Neuron (in vitro differentiated cells): ENCODE results near the gene PSTPIP2.

Experiments
- H2AFZ ChIP-seq: one replicate; pipeline ENCODE4 v1.6.1; 2013; ENCODE audit warnings: low read depth, mild to moderate bottlenecking, inconsistent platforms, low read length, moderate library complexity
- H3K27me3 ChIP-seq: one replicate; pipeline ENCODE4 v1.6.1; 2013; ENCODE audit warnings: low read length; ENCODE audit not compliant: insufficient read depth
- H3K36me3 ChIP-seq: one replicate; pipeline ENCODE4 v1.6.1; 2013; ENCODE audit warnings: low read length; ENCODE audit not compliant: insufficient read depth
- H3K4me1 ChIP-seq: one replicate; pipeline ENCODE4 v1.6.1; 2013; ENCODE audit warnings: low read length; ENCODE audit not compliant: insufficient read depth
- H3K4me3 ChIP-seq: 2 replicates; pipeline ENCODE4 v1.5.1; 2013; ENCODE audit warnings: mild to moderate bottlenecking, low read length, moderate library complexity
- H3K9me3 ChIP-seq: one replicate; pipeline ENCODE4 v1.6.1; 2013; ENCODE audit warnings: low read length

PSTPIP2 gene

GRCh38 chr18:46084431-46084830, 12.4 kb upstream of the PSTPIP2 start:
- Histone ChIP-seq H3K27me3 (no peaks in the 10 kb centered on the region), H3K4me1 (no peaks in the 10 kb centered on the region), H3K9me3 (no peaks in the 10 kb centered on the region), H3K4me3 (no peak overlapping the region), H2AFZ (no peak overlapping the region), H3K36me3 (peaks cover 88% of the 10 kb centered on the region)

GRCh38 chr18:46080156-46080555, 8.1 kb upstream of the PSTPIP2 start:
- Histone ChIP-seq H3K4me3 (no peak overlapping the region), H3K4me1 (no peaks in the 10 kb centered on the region), H2AFZ (no peak overlapping the region), H3K27me3 (no peaks in the 10 kb centered on the region), H3K9me3 (no peaks in the 10 kb centered on the region), H3K36me3 (peaks cover 52% of the 10 kb centered on the region)

GRCh38 chr18:46079336-46079735, 7.3 kb upstream of the PSTPIP2 start:
- Histone ChIP-seq H3K4me1 (no peaks in the 10 kb centered on the region), H3K36me3 (peaks cover 44% of the 10 kb centered on the region)

GRCh38 chr18:46073474-46074331, 1.6 kb upstream of the PSTPIP2 start:
- Histone ChIP-seq H3K27me3 (no peaks in the 10 kb centered on the region), H3K9me3 (no peaks in the 10 kb centered on the region), H3K36me3 (no peaks in the 10 kb centered on the region), H3K4me1 (peaks cover 9% of the 10 kb centered on the region), H2AFZ (no peak overlapping the region), H3K4me3 (no peak overlapping the region)

More at GRCh38 chr18:46079336-46079735, 7.3 kb upstream of the PSTPIP2 start:
- Histone ChIP-seq H2AFZ (no peak overlapping the region), H3K4me3 (no peak overlapping the region), H3K9me3 (no peaks in the 10 kb centered on the region), H3K27me3 (no peaks in the 10 kb centered on the region)

GRCh38 chr18:46072959-46073358, 899 bp upstream of the PSTPIP2 start:
- H3K27me3 ChIP-seq = no peaks in the 10 kb centered on the region
- no peak overlapping the region for H2AFZ ChIP-seq
- H3K9me3 ChIP-seq = no peaks in the 10 kb centered on the region
- H3K36me3 ChIP-seq = no peaks in the 10 kb centered on the region
- H3K4me3 ChIP-seq = no peak overlapping the region
- peaks cover 9% of the 10 kb centered on the region for H3K4me1 ChIP-seq

- H2AFZ ChIP-seq = peak overlapping the region; percentile 83
- H3K36me3 ChIP-seq = no peaks in the 10 kb centered on the region
- H3K27me3 ChIP-seq = no peaks in the 10 kb centered on the region
- H3K4me3 ChIP-seq = peak overlapping the region; percentile 64
- H3K4me1 ChIP-seq = peaks cover 9% of the 10 kb centered on the region
- peaks cover 2% of the 10 kb centered on the region for H3K9me3 ChIP-seq
Observed at GRCh38 chr18:46072376-46072867, 362 bp upstream of the PSTPIP2 start.

- Histone ChIP-seq H3K9me3 (peaks cover 2% of the 10 kb centered on the region), H2AFZ (peak overlapping the region; percentile 83), H3K27me3 (no peaks in the 10 kb centered on the region), H3K4me1 (peaks cover 9% of the 10 kb centered on the region), H3K36me3 (no peaks in the 10 kb centered on the region), H3K4me3 (peak overlapping the region; percentile 64)
Observed at GRCh38 chr18:46070815-46071652, 1.0 kb downstream of the PSTPIP2 start.

GRCh38 chr18:46070232-46070631, 1.8 kb downstream of the PSTPIP2 start:
- H3K27me3 ChIP-seq = no peaks in the 10 kb centered on the region
- H3K9me3 ChIP-seq = peaks cover 2% of the 10 kb centered on the region
- no peaks in the 10 kb centered on the region for H3K36me3 ChIP-seq
- no peak overlapping the region for H2AFZ ChIP-seq
- H3K4me3 ChIP-seq = no peak overlapping the region
- peaks cover 9% of the 10 kb centered on the region for H3K4me1 ChIP-seq

- no peaks in the 10 kb centered on the region for H3K27me3 ChIP-seq
- H2AFZ ChIP-seq = no peak overlapping the region
- H3K4me1 ChIP-seq = peaks cover 9% of the 10 kb centered on the region
- H3K9me3 ChIP-seq = peaks cover 2% of the 10 kb centered on the region
- H3K4me3 ChIP-seq = no peak overlapping the region
- no peaks in the 10 kb centered on the region for H3K36me3 ChIP-seq
Observed at GRCh38 chr18:46069524-46069923, 2.5 kb downstream of the PSTPIP2 start.

- no peaks in the 10 kb centered on the region for H3K36me3 ChIP-seq
- H3K4me1 ChIP-seq = peaks cover 9% of the 10 kb centered on the region
- no peak overlapping the region for H3K4me3 ChIP-seq
Observed at GRCh38 chr18:46068763-46069162, 3.3 kb downstream of the PSTPIP2 start.

GRCh38 chr18:46067438-46068007, 4.5 kb downstream of the PSTPIP2 start:
- Histone ChIP-seq H2AFZ (no peak overlapping the region), H3K4me1 (peaks cover 9% of the 10 kb centered on the region), H3K27me3 (no peaks in the 10 kb centered on the region), H3K36me3 (no peaks in the 10 kb centered on the region), H3K9me3 (peaks cover 2% of the 10 kb centered on the region), H3K4me3 (no peak overlapping the region)

More at GRCh38 chr18:46068763-46069162, 3.3 kb downstream of the PSTPIP2 start:
- no peak overlapping the region for H2AFZ ChIP-seq
- H3K9me3 ChIP-seq = peaks cover 2% of the 10 kb centered on the region
- H3K27me3 ChIP-seq = no peaks in the 10 kb centered on the region

GRCh38 chr18:46062781-46063180, 9.3 kb downstream of the PSTPIP2 start:
- Histone ChIP-seq H3K4me3 (no peak overlapping the region), H2AFZ (no peak overlapping the region), H3K36me3 (no peaks in the 10 kb centered on the region), H3K4me1 (no peaks in the 10 kb centered on the region), H3K9me3 (peaks cover 2% of the 10 kb centered on the region), H3K27me3 (no peaks in the 10 kb centered on the region)

- H3K4me3 ChIP-seq = no peak overlapping the region
Observed at GRCh38 chr18:46061796-46062195, 10.3 kb downstream of the PSTPIP2 start.

More at GRCh38 chr18:46061796-46062195, 10.3 kb downstream of the PSTPIP2 start:
- H2AFZ ChIP-seq = no peak overlapping the region
- H3K4me1 ChIP-seq = no peaks in the 10 kb centered on the region
- no peaks in the 10 kb centered on the region for H3K9me3 ChIP-seq
- no peaks in the 10 kb centered on the region for H3K36me3 ChIP-seq
- no peaks in the 10 kb centered on the region for H3K27me3 ChIP-seq
